ENCODE results near the gene CACNA2D3. TPM values are rescaled to one million over a fixed set of nuclear protein-coding genes. Genes with fewer than 3 reads are reported as not detected.

Gene CACNA2D3
- polyA plus RNA-seq, 3 donors, result 8.3 to 21.5 (median 10.4) TPM

DNA sequence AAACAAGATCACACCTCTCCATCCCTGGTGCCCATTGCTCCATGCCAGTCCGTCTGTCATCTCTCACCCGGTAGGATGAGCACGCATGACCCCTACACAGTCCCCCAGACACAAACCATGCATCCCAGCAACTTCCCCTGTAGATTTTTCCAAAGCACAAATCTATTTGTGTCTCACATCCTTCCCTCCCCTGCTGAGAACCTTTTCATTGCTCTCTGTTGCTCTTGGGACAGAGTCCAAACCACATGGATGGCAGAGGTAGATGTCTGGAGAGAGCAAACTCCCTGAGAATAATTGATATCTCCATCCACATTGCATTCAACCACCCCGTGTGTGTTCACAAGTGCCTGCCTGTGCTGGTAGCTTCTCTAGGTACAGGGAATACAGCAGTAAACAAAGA lies 835.4 kb downstream of the CACNA2D3 start:
- TF ChIP-seq, protein P1, sequence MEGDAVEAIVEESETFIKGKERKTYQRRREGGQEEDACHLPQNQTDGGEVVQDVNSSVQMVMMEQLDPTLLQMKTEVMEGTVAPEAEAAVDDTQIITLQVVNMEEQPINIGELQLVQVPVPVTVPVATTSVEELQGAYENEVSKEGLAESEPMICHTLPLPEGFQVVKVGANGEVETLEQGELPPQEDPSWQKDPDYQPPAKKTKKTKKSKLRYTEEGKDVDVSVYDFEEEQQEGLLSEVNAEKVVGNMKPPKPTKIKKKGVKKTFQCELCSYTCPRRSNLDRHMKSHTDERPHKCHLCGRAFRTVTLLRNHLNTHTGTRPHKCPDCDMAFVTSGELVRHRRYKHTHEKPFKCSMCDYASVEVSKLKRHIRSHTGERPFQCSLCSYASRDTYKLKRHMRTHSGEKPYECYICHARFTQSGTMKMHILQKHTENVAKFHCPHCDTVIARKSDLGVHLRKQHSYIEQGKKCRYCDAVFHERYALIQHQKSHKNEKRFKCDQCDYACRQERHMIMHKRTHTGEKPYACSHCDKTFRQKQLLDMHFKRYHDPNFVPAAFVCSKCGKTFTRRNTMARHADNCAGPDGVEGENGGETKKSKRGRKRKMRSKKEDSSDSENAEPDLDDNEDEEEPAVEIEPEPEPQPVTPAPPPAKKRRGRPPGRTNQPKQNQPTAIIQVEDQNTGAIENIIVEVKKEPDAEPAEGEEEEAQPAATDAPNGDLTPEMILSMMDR (IDR thresholded peaks at IDR 0.05), result no peak
- Histone ChIP-seq H4K20me1 (ENCODE audit: insufficient read depth, low read length) (no peaks in the 10 kb centered on the region), H3K79me2 (ENCODE audit: insufficient read depth, low read length) (no peaks in the 10 kb centered on the region), H3K4me2 (replicated peaks; ENCODE audit: extremely low read depth, low read length, poor library complexity, severe bottlenecking) (no peak overlapping the region), H3K27me3 (ENCODE audit: control insufficient read depth in 2 of 2, insufficient read depth in 2 of 2, low read length in 2 of 2) (no peaks in the 10 kb centered on the region), H2AFZ (ENCODE audit: insufficient read depth, low read depth, low read length, poor library complexity, severe bottlenecking) (no peak overlapping the region), H3K9me3 (replicated peaks in 1 of 2; ENCODE audit: control insufficient read depth in 1 of 2, insufficient read depth in 1 of 2, low read length in 2 of 2) (no peaks in the 10 kb centered on the region), H3K36me3 (replicated peaks in 1 of 2; ENCODE audit: control insufficient read depth in 1 of 2, insufficient read depth in 2 of 2, low read length in 2 of 2) (no peaks in the 10 kb centered on the region), H3K9ac (ENCODE audit: insufficient read depth, low read length, poor library complexity, severe bottlenecking) (no peak overlapping the region), H3K27ac (ENCODE audit: low read depth in 1 of 2, low read length in 2 of 2) (no peak overlapping the region), H3K4me1 (ENCODE audit: control insufficient read depth in 1 of 2, insufficient read depth in 2 of 2, low read length in 2 of 2) (peaks cover 0 to 3% of the 10 kb centered on the region in 2 donors), H3K4me3 (replicated peaks in 1 of 3; ENCODE audit: low read depth in 2 of 3, low read length in 3 of 3) (no peak overlapping the region)
- Mint-ChIP-seq H3K9me3 (peaks cover 0 to 5% (median 0%) of the 10 kb centered on the region in 7 donors), H3K27me3 (ENCODE audit: low read depth in 3 of 3) (peaks cover 0 to 2% (median 1%) of the 10 kb centered on the region in 3 donors), H3K4me3 (no peak overlapping the region), H3K36me3 (no peaks in the 10 kb centered on the region), H3K27ac (no peak overlapping the region), H3K4me1 (peaks cover 2% of the 10 kb centered on the region)
- WGBS (ENCODE audit: insufficient coverage), result 97% methylated on average over 3 of the region's 4 CpGs
- DNase-seq, result no peak
- intact Hi-C loops (cut with micrococcal nuclease), result loop anchor here in 1 of 2 donors (5.0 kb wide), 1 partner anchor 35 kb away; no protein-coding TSS in a partner anchor

DNA sequence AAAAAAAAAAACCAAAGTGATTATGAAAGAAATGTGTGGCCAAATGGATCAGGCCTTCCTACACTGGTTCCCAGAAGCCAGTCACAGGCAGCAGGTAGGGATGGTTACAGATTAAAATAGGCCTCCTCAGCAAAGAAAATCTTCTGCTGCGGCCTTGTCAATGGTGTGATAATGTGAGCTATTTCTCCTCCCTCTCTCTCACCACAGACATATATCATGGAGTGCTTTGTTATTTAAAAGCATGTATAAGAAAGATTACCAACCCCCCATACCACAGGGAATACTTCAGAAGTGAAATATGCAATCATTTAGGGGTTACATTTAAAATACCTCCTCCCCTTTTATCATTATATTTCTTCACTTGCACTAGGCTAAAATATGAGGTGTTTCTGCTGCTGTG lies 837.7 kb downstream of the CACNA2D3 start:
- H3K9ac ChIP-seq (ENCODE audit: insufficient read depth, low read length, poor library complexity, severe bottlenecking), result no peak overlapping the region
- Mint-ChIP-seq H3K27me3 (ENCODE audit: low read depth in 3 of 3) (peaks cover 0 to 2% (median 1%) of the 10 kb centered on the region in 3 donors), H3K4me1 (peaks cover 24% of the 10 kb centered on the region), H3K27ac (no peak overlapping the region), H3K4me3 (no peak overlapping the region), H3K36me3 (no peaks in the 10 kb centered on the region), H3K9me3 (peaks cover 0 to 5% (median 0%) of the 10 kb centered on the region in 7 donors)
- no peaks in the 10 kb centered on the region for H4K20me1 ChIP-seq (ENCODE audit: insufficient read depth, low read length)
- H3K36me3 ChIP-seq (replicated peaks in 1 of 2; ENCODE audit: control insufficient read depth in 1 of 2, insufficient read depth in 2 of 2, low read length in 2 of 2), result no peaks in the 10 kb centered on the region
- WGBS (ENCODE audit: insufficient coverage), result no CpG with 5 or more reads among the region's 1 CpG
- H3K4me1 ChIP-seq (ENCODE audit: control insufficient read depth in 1 of 2, insufficient read depth in 2 of 2, low read length in 2 of 2), result peaks cover 23 to 25% of the 10 kb centered on the region in 2 donors
- no peak for DNase-seq
- intact Hi-C loops (cut with micrococcal nuclease), result no loop called here
- H3K27ac ChIP-seq (ENCODE audit: low read depth in 1 of 2, low read length in 2 of 2), result no peak overlapping the region
- H3K9me3 ChIP-seq (replicated peaks in 1 of 2; ENCODE audit: control insufficient read depth in 1 of 2, insufficient read depth in 1 of 2, low read length in 2 of 2), result no peaks in the 10 kb centered on the region
- H2AFZ ChIP-seq (ENCODE audit: insufficient read depth, low read depth, low read length, poor library complexity, severe bottlenecking), result no peak overlapping the region
- no peak overlapping the region for H3K4me2 ChIP-seq (replicated peaks; ENCODE audit: extremely low read depth, low read length, poor library complexity, severe bottlenecking)
- no peaks in the 10 kb centered on the region for H3K79me2 ChIP-seq (ENCODE audit: insufficient read depth, low read length)
- TF ChIP-seq, protein P1 (IDR thresholded peaks at IDR 0.05), result no peak
- H3K27me3 ChIP-seq (ENCODE audit: control insufficient read depth in 2 of 2, insufficient read depth in 2 of 2, low read length in 2 of 2), result no peaks in the 10 kb centered on the region
- no peak overlapping the region for H3K4me3 ChIP-seq (replicated peaks in 1 of 3; ENCODE audit: low read depth in 2 of 3, low read length in 3 of 3)

All from CD14-positive monocyte (primary cell).